ENCODE results near the gene INS.
"Not testable (repeated sequence)": the region's sequence is repeated elsewhere in the genome, so short reads cannot be mapped to it uniquely, and the experiment has no call there.

INS gene

DNA sequence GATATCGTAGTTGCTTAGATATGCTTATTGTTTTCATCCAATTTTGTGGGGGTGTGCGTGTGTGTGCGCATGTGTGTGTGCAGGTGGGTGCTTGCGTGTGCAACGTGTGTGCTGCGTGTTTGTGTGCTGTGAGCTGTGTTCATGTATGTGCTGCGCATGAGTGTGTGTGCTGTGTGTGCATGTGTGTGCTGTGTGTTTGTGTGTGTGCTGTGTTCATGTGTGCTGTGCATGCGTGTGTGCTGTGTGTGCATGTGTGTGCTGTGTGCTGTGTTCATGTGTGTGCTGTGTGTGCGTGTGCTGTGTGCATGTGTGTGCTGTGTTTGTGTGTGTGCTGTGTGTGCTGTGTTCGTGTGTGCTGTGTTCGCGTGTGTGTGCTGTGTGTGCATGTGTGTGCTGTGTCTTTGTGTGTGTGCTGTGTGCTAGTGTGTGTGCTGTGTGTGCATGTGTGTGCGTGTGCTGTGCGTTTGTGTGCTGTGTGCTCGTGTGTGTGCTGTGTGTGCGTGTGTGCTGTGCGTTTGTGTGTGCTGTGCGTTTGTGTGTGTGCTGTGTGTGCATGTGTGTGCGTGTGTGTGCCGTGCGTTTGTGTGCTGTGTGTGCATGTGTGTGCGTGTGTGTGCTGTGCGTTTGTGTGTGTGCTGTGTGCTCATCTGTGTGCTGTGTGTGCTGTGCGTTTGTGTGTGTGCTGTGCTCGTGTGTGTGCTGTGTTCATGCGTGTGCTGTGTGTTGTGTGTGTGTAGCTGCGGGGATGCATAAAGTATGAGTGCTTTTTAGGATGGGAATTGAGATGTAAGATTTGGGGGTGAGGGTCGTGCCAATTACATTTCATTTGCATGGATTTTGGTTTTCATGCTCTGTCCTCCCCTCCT is 29.4 kb downstream of the INS start:
- no peak for DNase-seq

GRCh38 chr11:2130881-2131352 is 30.1 kb downstream of the INS start:
- no peak for DNase-seq

DNA sequence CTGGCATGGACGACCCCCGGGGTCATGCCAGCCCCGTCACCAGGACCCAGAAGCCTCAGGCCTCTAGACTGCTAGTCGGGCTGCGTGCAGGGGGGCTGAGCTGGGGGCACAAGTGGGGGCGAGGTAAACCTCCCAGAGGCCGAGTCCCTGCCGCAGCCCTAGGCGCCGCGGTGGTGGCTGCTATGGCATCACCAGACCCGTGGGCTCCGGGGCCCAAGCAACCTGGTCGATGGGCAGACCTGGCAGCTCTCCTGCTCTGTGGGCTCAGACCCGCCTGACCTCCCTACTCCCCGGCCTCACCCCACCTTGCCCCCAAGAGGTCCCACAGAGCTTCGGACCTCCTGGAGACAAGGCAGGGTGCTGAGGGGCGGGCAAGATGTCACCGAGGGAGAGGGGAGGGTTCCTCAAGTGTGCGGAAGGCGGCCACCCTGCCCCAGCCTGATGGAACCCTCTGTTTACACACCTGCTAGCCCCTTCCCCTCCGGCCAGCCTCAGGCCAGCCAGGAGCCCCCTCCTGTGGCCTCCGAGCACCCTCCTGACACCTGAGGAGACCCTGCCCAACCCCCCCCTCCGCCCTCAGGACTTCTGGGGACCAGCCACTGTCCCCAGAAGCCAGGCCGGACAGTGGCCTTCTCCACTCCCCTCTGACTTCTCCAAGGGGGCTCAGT is 31.2 kb downstream of the INS start:
- DNase-seq = no peak

GRCh38 chr11:2129308-2129698 is 31.7 kb downstream of the INS start:
- DNase-seq = no peak

DNA sequence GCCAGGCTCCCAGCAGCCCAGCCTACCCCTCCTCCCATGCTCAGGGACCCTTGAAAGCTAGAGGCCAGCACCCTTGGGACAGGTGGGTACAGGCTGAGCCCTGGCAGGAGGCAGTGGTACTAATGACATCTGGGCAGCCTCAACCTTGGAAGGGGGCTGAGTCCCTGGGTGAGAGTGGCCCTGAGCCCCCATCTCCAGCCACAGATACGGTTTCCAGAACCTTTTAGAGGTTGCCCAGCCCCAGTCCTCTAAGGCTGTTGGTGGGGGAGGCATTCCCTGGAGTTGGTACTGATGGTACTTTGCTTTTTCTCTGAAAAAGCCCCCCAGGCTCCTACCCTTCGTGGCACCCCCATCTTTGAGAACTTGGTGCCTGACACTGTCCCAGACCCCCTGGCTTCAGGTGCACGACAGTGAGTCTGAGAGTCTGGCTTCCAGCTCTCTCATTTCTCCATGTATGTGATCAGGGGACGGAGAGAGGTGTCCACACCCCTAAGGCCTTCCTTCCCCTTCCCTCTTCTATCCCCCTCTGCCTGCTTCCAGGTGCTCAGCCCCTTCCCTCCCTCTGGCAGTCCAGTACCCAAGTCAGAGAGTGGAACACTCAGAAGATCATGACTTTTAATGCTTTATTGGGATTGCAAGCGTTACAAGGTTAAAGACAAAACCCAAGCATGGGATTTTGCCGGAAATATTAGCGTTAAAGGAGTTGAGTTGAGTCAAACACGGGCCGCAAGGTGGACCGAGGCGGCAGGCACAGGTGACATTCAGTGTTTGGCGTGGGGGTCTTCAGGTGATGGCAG is 32.3 kb downstream of the INS start:
- no peak for DNase-seq

GRCh38 chr11:2128130-2128510 is 32.9 kb downstream of the INS start:
- no peak for DNase-seq

DNA sequence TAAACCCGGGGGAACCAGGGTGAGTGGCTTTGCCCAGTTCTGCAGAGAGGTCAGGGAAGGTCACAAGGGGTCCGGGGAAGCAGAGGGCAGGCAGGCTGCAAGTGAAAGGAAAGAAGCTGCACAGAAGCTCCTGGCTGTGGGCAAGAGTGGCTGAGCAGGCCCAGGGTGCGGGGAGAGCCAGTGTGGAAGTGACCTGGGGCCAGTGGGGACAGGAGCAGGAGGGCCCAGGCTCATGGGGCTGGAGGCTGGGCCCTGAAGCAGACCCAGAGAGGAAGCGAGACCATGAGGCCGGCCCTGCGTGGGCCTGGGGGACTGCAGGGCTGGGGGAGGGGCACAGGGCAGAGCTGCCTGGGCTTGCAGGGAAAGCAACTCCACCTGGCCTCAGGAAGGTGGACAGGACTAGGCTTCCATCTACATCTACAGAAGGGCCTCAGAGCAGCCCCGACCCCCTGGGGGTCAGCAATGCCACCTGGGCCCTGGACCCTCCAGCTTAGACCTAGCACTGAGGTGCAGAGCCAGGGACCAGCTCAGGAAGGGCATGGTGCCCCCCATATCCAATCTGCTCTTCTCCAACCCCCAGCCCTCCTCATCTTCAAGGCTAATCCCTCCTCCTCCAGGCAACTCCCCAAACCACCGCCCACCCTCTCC is 33.4 kb downstream of the INS start:
- no peak for DNase-seq

DNA sequence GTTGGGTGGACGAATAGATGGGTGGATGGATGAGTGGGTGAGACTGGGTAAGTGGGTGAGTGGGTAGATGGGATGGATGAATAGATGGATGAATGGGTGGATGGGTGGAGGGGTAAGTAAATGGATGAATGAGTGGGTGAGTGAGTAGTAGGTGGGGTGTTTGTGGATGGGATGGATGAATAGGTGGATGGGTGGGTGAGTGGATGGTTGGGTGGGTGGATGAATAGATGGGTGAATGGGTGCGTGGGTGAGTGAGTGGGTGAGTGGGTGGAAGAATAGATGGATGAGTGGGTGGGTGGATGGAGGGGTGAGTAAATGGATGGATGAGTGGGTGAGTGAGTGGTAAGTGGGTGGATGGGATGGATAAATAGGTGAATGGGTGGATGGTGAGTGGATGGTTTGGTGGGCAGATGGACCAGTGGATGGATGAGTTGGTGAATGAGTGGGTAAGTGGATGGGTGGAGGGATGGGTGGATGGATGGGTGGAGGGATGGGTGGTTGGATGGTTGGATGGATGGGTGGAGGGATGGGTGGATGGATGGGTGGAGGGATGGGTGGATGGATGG is 34.4 kb downstream of the INS start:
- DNase-seq = no peak

GRCh38 chr11:2124736-2125484 is 36.1 kb downstream of the INS start:
- not testable (repeated sequence) for DNase-seq

GRCh38 chr11:2123628-2123960 is 37.4 kb downstream of the INS start:
- no peak for DNase-seq

GRCh38 chr11:2122907-2123627 is 37.9 kb downstream of the INS start:
- no peak for DNase-seq

- DNase-seq = no peak
These were observed 38.6 kb downstream of the INS start for GRCh38 chr11:2122222-2122906.

- DNase-seq = no peak
These were observed 39.5 kb downstream of the INS start for GRCh38 chr11:2121227-2122130.

- DNase-seq = no peak
These were observed 40.5 kb downstream of the INS start for GRCh38 chr11:2120359-2121100.

DNA sequence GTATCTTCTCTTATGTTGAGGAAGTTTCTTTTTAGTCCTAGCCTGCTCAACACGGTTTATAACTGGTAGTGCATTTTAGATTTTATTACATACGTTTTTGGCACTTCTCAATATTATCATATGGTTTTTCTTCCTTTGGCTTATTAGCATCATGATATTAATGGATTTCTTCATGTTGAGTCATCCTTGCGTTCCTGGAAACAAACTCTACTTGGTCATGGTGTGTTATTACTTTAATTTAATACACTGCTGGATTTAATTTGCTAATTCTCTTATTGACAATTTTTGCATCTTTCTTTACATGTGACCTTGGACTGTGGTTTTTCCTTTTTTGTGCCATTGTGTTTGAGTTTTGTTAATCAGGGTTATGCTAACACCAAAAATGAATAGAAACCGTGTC is 42.3 kb downstream of the INS start:
- no peak for DNase-seq

GRCh38 chr11:2116680-2117079 is 44.3 kb downstream of the INS start:
- no peak for DNase-seq

DNA sequence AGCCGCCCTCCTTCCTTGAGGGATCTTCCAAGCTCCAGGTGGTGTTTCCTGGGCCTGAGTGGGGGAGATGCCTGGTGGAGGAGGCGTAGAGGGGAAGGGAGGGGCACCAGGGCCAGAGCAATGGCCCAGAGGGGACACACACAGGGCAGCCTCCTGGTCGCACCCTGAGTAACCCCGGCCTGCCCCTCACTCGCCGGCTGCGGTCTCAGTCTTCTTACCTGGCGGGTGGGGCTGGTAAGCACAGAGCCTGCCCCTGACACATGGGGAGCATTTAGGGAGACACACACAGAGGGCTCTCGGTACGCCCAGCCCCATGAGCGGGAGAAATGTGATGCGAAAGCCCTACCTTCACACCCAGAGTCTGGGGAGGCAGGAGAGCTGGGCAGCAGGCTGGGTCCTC is 45.7 kb downstream of the INS start:
- DNase-seq = no peak

GRCh38 chr11:2114430-2115241 is 46.4 kb downstream of the INS start:
- no peak for DNase-seq
